Right lung (tissue), 5 donors: ENCODE measurements around the gene DPYD. TPM values are rescaled to one million over a fixed set of nuclear protein-coding genes. Genes with fewer than 3 reads are reported as not detected.

Source experiments
- DNase-seq, 2 donors: peaks; one replicate each; pipeline ENCODE4 v3.0.0-alpha.2; 2013
- polyA plus RNA-seq, 5 donors: library from polyadenylated mRNA; unstranded; fragments of 120-200 nt; gene quantifications; one replicate each; pipeline versions ENCODE4 v1.2.1 to v1.2.3, GENCODE V29; 2013; ENCODE audit warnings: inconsistent platforms in 1 of 5, low replicate concordance in 1 of 5; ENCODE audit not compliant: insufficient read length in 5 of 5, insufficient read depth in 1 of 5

The DPYD gene
- polyA plus RNA-seq, 5 donors: 19.1 to 33.5 (median 25.1) TPM

DNA sequence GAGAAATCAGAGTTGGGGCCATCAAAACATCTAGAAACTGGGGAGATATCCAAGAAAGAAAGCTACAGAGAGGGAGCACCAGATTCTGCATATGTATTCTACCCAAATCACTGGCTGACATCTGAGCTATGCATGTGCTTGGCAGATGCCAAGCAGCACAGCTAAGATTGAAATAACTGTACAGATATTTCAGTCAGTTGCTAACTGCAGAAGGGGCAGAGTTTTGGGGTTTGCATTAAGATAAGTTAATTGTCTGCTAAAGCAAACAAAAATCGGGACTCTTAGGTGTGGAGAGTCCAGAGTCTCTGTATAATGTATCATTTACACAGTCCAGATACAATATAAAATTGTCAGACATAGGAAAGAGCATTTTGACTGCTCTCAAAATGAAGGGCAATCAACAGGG lies 762.1 kb downstream of the DPYD start:
- DNase-seq: no peak

DNA sequence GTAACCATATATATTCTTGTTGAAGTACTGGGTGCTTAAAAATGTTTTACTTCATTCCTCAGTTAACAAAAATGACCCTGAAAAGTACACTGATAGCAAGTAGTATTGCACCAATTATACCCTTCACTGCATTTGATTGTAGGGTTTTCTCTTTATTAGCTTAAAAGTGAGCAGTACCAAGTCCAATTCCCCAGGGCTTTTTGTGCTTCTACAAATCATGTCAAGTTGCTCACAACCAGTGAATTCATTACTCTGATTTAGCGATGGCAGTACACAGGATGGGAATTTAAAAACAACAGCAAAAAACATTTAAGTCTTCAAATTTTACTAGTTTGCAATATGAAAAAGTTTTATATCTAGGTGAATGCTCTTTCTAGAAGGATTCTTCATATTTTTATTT lies 762.8 kb downstream of the DPYD start:
- no peak for DNase-seq

- DNase-seq: no peak
These were observed 769.2 kb downstream of the DPYD start for GRCh38 chr1:97151651-97152050.

GRCh38 chr1:97145321-97145956 lies 775.4 kb downstream of the DPYD start:
- DNase-seq: no peak

DNA sequence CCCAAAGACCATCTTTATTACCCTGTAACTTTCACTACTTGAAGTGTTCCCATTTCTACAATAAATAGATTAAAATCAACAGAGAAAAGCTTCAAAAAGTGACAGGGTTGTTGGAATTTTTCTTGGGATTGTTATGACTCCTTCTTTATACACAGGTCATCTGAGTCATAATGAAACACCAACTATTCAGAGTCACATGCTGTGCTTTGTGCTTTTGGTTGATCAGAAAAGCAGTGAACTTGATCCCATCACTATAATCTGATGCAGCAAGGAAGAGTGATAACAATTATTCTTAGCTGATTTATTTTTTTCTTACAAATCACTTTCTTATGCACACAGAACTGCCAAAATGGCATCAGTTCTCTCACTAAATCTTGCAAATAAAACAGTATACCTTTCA lies 776.3 kb downstream of the DPYD start:
- no peak for DNase-seq

GRCh38 chr1:97143236-97143882 lies 777.5 kb downstream of the DPYD start:
- DNase-seq: no peak

DNA sequence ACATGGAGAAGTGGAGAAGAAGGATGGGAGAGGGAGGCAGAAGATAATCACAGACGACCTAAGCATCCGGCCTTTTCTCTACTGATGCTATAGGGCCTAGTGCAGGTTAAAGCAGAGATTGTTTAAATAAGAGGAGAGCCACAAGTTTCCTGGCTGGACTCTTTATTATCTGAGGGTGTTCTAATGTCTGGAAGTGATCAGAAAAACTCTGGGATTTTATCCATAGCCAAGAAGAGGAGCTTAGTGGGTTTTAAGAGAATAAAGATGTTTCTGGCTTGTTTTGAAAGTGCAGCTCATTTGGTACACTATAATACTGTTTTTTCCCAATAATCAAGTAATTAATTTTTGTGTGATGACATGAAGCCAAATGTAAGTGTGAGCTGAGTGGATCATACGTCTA lies 780.2 kb downstream of the DPYD start:
- DNase-seq: no peak

- no peak for DNase-seq
These were observed 781.3 kb downstream of the DPYD start for GRCh38 chr1:97139512-97139911.

DNA sequence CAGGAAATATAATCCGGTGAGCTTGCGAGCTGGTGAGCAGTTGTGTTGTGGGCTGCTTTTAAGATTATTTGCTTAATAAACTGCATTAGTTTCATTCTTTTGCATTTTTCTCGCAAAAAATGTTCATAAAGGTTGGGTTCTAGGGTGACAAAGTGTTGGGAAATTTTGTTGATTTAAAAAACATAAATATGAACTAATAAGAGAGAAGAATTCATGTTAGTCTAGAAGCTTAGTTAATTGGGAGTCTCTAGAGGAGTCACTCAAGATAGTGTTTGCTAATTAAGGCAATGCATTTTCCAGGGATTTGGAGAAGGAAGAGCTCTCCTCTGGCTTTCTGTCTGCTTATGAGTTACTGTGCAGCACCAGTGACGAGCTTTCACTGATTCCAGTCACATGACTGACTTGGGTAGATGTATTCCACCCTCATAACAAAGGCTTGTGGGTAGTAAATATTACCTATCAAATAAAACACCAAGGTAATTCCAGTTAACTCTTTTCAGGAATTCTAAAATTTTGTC lies 782.3 kb downstream of the DPYD start:
- DNase-seq: no peak

- peak; percentile 32 to 53 for DNase-seq
These were observed 782.8 kb downstream of the DPYD start for GRCh38 chr1:97137862-97138514.

DNA sequence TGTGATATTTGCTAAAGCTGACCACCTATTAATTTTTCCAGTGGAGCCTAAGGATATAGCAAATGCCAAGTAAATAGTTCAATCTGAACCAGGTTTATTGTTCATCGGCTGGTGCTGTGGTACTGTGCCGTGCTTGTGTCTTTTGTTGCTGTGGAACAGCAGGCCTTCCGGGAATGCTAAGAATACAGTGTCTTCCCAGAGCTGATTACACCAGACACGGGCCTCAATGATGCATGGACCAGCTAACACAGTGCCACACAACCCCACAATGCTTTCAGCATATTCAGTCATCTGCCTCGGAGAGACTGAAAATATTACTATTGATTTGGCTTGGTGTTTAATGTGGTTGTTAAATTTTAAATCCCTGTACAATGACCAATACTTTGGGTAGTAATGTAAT lies 783.8 kb downstream of the DPYD start:
- DNase-seq: no peak

DNA sequence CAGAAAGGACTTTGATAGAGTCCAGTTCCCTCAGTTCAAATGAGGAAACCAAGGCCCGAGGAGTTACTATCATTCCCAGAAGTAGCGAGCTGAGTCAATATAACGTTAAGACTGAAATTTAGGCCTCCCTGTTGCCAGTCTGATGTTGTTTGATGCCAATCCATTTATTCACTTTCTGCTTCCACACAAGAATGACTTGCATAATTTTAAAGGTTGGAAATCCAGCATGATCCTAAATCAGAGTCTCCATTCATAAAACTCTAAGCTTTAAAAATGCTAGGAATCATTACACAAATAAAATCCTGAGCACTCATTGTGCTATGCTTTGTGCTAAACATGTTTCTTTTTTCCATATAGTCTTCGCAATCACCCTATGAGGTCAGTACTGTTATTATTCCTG lies 784.9 kb downstream of the DPYD start:
- no peak for DNase-seq

- no peak for DNase-seq
These were observed 792.4 kb downstream of the DPYD start for GRCh38 chr1:97128426-97128825.

DNA sequence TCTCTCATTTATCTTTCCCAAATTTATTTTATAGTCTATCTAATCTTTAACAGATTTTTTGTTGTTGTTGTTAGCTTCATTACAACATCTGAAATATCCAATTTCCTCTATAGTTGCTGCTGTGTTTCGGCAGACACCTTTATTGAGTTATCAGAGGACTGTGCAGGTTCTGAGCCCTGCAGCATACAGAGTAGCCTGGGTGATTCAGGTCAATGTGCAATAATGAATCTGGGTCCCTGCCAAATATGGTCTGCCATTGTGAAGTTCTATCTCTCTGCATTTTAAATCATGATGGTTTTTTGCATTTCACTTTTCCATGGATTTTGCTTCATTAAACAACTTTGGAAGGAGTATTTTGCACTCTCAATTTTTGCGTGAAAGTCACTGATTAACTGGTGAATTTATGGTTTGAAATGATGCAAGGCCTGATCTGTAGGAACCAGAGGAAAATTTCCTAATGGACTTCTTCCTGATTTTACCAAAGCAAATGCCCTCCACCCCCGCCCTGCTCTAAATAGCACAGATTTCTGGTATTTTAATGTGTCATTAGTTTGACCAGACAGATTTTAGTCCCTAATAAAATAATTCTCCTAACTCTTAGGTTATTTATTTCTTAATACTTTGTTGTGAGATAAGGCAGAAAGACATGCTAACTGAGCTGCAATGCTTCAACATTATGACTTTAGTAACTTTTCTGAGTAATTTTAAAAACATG lies 797.0 kb downstream of the DPYD start:
- DNase-seq: no peak

DNA sequence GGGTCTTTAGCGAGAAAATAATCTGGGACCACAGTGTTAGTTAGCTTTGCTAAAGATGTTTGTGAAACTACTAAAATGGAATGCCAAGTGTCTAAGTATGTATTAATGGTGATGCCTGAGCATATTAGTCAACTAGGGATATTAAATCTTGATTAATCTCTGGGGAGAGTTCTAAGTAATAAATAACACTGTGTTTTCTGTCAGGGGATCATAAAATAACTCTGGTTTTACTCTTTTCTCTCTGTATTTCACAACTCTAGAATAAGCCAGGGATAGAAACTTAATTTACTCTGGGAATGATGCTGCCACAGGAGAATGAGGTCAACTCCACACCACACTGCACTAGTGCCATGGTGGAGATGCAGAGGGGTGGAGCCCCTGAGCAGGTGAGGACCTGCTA lies 800.0 kb downstream of the DPYD start:
- no peak for DNase-seq

GRCh38 chr1:97119260-97120158 lies 801.3 kb downstream of the DPYD start:
- no peak for DNase-seq

DNA sequence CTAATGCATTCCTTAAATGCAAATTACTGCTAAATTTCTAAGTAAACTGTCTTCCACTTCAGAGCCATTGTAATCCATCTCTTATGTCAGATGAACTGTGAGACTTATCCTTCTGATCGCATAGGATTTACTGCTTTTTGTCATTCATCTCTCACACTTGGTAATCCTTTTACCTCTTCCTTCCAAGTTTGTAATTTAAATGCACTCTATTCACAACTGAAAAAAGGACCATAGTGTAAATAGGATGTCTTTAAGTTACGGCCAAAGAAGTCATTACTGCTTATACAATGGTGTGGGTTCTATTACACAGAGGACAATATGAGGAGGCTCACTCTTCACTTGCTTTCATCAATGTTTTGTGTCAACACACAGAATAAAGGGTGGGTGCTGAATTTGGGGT lies 806.0 kb downstream of the DPYD start:
- no peak for DNase-seq

GRCh38 chr1:97112442-97112841 lies 808.4 kb downstream of the DPYD start:
- no peak for DNase-seq

- DNase-seq: no peak
These were observed 812.7 kb downstream of the DPYD start for GRCh38 chr1:97108179-97108578.

- DNase-seq: no peak
These were observed 815.3 kb downstream of the DPYD start for GRCh38 chr1:97105531-97105930.

GRCh38 chr1:97101509-97101908 lies 819.3 kb downstream of the DPYD start:
- no peak for DNase-seq
